ENCODE measurements around the gene TMEM38B.
"Not testable (repeated sequence)": the region's sequence is repeated elsewhere in the genome, so short reads cannot be mapped to it uniquely, and the experiment has no call there.

GRCh38 chr9:105728230-105728629 lies 33.9 kb downstream of the TMEM38B start:
- not testable (repeated sequence) for TF ChIP-seq CTCF, POLR2A (IDR thresholded peaks at IDR 0.05)
